ENCODE results near the gene DOK6.

DOK6 gene

GRCh38 chr18:69444221-69444620 is 43.5 kb downstream of the DOK6 start:
- DNase-seq: no peak

DNA sequence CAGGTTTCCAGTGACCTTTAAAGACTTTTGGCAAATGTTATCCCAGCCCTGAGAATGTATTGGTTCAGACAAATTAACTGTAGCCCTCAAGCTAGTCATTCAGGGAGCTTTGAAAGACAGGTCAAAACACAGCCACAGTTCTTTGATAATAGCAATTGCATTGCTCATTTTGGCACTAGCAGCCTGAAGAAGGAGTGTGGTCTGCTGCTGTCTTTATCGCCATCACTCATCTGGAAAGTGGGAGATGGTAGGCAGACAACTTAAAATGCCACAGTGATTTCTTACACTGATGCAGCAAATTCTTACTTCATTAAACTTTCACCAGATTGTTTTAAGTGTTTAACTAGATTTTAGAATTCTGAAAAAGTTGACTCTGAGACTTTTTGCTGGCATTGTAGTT is 47.2 kb downstream of the DOK6 start:
- no peak for DNase-seq

DNA sequence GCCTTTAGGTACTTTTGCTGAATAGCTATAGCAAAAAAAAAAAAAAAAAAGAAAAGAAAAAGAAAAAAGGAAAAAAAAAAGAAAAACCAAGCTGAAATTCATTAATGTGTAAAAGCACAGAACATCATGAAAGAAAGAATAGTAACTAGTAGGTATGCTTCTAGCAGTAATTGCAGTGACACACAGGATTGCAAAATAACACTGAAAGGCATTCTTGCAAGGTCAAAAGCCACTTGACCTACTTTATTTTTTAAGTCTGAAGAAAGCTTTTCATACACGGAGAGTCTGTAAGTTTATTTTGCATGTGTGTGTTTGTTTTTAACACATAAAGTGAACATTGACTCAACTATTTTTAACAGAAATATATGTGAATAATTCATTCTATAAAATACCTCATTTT is 54.4 kb downstream of the DOK6 start:
- peak; percentile 30 for DNase-seq

DNA sequence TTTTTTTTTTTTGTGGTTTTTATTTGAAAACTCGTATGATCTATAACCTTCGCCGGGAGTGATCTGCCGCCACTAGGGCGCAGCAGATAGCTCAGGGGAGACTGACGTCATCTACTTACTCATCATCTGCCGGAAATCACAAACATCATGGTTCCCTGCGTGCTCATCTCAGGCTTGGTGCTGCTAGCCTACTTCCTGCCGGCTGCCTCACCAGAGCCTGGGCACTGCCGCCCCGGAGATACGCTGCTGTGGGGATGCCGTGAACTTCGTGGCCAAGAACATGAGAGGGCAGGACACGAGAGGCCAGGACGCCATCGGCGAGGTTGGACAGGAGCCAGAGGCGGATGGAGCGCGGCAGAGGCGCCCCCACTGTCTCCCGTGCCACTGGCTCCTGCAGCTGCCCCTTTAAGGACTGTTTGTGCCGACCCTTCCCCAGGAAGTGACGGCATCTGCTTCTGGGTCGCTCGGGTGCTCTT is 68.8 kb downstream of the DOK6 start:
- DNase-seq: peak; percentile 57

- DNase-seq: no peak
These were observed 79.8 kb downstream of the DOK6 start for GRCh38 chr18:69480460-69480859.

DNA sequence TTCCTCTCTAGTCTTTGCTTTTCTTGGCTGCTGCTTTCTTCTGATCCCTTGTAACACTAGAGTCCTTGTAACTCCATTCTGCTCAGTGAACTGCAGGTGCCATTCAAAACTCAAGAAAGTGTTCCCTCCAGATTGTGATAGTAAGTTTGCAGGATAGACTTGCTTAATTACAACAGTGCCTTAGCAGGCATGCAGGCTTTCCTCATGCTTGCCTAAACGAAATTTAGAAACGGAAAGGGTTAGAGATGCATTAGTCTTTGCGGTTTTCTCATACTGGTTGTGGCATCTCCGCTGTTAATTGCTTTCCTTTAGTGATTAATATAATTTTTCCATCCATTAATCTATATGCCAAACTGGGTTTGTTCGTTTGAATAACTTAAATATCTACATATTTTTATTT is 82.9 kb downstream of the DOK6 start:
- DNase-seq: no peak

DNA sequence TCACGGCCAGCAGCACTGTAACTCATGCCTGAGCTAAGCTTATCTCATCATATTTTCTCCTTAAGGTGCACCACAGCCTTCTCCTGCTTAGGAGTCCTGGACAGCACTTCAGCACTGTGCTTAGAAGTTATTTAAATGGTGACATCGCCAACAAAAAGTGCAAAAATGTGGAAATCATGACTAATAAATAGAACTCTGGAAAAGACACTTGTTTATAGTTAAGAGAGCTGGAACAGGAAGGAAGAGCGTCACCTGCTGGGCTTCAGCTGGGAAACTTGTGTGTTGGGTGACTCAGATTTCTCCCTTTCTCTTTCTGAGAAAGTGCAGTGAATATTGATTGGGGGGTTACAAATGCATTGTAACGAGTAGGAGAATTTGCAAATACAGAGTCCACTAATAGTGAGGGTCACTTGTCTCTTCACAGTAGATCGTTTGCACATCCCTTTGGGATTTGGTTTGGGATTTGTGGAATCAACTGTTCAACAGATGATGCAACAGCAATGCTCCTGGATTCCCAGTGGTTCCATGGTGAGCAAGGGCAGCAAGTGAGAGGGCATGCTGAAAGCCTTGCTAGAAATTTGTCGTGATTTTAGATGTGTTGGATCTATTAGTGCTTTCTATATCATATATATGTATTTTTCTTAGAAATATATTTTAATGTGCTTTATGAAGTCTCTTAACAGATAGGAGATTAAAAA is 84.2 kb downstream of the DOK6 start:
- peak; percentile 69 for DNase-seq

DNA sequence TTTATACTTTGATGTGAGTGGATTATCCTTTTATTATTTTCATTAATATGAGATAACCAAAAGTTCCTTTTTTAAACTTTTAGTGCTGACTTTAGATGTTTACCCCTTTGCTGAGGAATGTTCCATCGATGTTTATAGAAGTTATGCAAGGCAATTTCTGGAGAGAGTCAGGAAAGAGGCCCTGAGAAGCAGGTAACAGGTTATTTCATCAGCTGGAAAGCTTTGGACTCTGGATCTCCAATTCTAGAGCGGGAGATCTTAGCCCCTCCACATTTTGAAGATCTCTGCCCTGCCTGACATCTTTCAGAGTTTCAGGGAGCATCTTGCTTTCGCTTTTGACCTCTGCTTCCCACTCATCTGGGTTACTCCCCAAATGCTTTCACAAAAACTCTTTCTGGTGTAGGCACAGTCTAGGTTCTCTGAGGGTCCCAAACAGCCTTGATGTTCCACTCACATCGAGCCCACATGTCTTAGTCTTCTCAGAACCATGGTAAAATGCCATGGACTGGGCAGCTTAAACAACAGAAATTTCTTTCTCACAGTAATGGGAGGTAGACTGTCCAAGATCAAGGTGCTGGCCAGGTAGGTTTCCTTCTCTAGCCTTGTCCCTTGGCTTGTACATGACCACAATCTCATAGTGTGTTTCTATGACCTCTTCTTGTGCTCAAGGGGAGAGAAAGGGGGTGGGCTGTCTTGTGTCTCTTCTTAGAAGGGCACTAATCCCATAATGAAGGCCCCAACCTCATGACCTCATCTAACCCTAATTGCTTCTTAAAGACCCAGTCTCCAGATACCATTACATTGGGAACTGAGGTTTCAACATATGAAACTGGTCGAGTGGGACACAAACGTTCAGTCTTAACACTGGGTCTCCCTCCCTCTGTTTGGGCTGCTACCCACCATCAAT is 87.1 kb downstream of the DOK6 start:
- no peak for DNase-seq

- DNase-seq: no peak
These were observed 89.4 kb downstream of the DOK6 start for GRCh38 chr18:69490072-69490471.

DNA sequence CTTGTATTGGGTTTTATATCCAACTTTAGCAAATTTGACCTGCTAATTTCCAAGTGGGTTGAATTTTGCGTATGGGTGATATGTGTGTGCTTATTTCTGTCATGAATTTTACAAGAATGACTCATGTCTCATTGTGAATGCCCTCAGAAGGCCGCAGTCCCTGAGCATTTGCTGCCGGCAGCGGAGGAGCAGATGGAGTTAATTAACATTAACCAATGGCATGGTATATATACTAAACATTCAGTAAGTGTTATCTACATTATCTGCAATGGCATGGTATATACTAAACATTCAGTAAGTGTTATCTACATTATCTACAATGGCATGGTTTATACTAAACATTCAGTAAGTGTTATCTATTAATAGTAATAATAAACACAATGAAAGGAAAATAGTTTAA is 90.1 kb downstream of the DOK6 start:
- DNase-seq: no peak

DNA sequence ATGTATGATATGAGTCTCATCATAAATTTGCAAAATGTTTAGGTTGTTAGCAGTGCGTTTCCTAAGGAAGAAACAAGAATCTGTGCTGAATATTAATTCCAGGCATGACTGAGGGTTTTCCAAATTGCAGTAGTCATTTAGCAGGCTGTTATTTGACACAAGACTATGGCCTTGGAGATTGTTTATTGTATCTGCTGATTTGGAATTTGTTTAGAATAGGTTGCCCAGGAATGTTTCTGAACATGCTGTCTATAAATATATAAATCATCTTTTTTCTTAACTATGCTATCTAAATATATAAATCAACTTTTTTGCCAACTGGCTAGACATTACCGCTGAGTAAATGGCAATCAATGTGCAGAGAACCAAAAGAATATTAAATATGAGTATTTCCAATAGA is 90.9 kb downstream of the DOK6 start:
- no peak for DNase-seq

GRCh38 chr18:69492861-69493260 is 92.2 kb downstream of the DOK6 start:
- DNase-seq: no peak

- DNase-seq: peak; percentile 54
These were observed 94.2 kb downstream of the DOK6 start for GRCh38 chr18:69494841-69495240.

DNA sequence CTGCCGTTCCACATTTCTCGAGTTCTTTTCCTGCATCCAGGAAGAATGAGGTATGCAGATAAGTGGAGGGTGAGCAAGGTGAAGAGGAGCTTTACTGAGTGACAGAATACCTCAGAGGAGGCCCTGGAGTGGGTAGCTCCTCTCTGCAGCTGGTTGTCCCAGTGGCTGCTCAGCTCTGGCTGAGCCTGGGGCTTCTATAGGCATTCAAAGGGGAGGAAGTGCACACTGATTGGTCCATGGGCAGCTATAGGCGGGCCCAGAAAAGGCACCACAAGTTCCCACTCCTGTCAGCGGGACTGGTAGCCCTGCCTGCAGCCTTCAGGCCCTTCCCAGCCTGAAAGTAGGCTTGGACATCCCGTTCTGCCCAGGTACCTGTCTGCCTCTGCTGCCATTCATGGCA is 94.7 kb downstream of the DOK6 start:
- DNase-seq: peak; percentile 41

DNA sequence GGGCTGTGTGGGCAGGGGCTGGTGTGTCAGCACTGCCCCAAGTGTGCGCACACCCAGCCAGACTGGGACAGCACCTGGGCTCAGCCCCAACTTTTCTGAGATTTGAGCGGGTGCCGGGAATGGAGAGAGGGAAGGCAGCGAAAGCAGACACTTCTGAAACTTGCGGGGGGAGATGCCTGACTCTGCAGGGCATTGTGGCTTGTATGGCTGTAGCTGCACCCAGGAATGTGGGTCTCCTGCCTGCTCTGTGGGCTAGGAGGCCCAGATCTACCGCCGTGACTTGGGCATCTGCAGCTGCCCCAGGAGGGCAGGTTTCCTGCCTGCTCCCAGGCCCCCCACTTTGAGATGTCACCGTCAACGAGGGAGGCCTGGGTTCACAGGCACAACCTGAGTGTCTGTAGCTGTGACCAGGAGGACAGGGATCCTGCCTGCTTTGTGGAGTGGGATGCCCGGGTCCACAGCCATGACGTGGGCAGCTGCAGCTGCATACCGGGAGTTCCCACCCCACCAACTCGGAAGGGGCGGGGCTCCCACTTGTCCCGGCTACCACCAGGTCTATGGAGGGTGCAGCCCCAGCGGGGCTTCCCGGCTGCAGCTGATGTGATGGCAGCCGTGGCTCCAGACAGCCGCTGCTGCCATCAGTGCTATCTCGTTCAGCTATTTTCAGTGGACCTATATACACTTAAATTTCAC is 95.3 kb downstream of the DOK6 start:
- DNase-seq: no peak

GRCh38 chr18:69518989-69519388 is 118.3 kb downstream of the DOK6 start:
- no peak for DNase-seq

GRCh38 chr18:69523582-69523981 is 122.9 kb downstream of the DOK6 start:
- no peak for DNase-seq

- no peak for DNase-seq
These were observed 127.7 kb downstream of the DOK6 start for GRCh38 chr18:69528435-69528834.

GRCh38 chr18:69529151-69529550 is 128.5 kb downstream of the DOK6 start:
- DNase-seq: no peak

DNA sequence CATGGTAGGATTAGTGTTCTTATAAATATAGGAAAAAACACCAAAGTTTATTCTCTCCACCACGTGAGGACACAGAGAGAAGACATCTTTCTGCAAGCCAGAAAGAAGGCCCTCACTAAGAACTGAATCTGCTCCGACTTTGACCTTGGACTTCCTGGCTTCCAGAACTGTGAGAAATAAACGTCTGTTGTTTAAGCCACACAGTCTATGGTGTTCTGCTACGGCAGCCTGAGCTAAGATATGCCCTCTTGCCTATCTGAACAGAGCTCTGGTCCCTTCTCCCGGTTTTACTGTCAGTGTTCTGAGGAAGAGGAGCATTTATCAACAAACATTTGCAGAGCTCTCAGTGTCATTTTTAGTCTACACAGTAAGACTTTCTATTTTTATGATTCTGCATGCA is 131.3 kb downstream of the DOK6 start:
- DNase-seq: no peak

GRCh38 chr18:69537183-69537582 is 136.5 kb downstream of the DOK6 start:
- DNase-seq: no peak

GRCh38 chr18:69538849-69539248 is 138.2 kb downstream of the DOK6 start:
- no peak for DNase-seq

- no peak for DNase-seq
These were observed 138.7 kb downstream of the DOK6 start for GRCh38 chr18:69539404-69539803.

DNA sequence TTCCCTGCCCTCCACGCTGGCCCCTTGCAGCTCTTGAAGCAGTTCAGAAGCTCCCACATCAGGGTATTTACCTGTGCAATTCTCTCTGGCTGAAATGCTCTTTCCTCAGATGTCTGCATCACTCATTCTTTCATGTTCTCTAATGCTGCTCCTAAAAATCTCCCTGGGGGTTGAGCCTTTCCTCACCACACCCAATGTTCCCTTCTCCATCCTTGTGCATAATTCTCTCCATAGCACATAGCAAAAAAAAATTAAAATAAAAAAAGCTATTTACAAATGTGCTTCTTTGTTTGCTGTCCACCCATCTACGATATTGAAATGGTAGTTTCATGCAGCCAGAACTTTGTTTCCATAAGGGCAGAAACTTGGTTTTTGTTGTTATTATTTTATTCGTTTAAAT is 155.5 kb downstream of the DOK6 start:
- no peak for DNase-seq

Measured in DMS53 (cell line).